ENCODE measurements around the gene PPP1R3F.
"Not testable (repeated sequence)": the region's sequence is repeated elsewhere in the genome, so short reads cannot be mapped to it uniquely, and the experiment has no call there.

- TF ChIP-seq CTCF, EP300 (IDR thresholded peaks at IDR 0.05): not testable (repeated sequence)
Measured at GRCh38 chrX:49331841-49332240, 62.2 kb downstream of the PPP1R3F start.
